PFSK-1 (cell line): Measurements from ENCODE around the gene CXCR4.

ENCODE experiments used
- POLR2AphosphoS5 ChIP-seq: IDR thresholded peaks from 2 replicates; pipeline ENCODE4 v1.6.1; 2012; ENCODE audit warnings: low read depth, mild to moderate bottlenecking, control low read depth, low read length, moderate library complexity
- TF ChIP-seq, protein P1 (sequence below), 2 experiments: IDR thresholded peaks; 2 replicates each; pipeline versions ENCODE4 v1.6.1 to v1.8.0; 2011 to 2012; ENCODE audit warnings: low read depth in 2 of 2, low read length in 2 of 2, control low read depth in 1 of 2, inconsistent platforms in 1 of 2, mild to moderate bottlenecking in 1 of 2, moderate library complexity in 1 of 2; ENCODE audit not compliant: insufficient read depth in 1 of 2

DNA sequence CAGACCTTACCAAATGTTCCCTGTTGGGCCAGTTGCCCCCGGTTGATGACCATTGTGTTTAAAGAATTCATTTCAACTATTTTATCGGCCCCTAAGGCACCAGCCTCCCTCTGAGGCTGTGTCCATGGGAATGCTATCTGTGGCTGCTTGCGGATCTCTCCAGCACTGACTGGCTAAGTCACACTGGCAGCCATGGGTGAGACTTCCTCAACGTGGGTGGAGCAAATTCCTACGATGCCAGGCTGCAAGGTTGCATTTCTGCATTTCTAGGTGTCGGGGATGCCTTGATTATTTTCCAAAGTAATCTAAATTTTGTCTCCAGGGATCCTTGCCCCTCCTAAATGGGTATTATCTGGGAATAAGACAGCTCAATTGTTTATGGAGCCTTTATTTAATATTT, 6.2 kb downstream of the CXCR4 start:
- TF ChIP-seq POLR2AphosphoS5 = no peak
- TF ChIP-seq, protein P1, sequence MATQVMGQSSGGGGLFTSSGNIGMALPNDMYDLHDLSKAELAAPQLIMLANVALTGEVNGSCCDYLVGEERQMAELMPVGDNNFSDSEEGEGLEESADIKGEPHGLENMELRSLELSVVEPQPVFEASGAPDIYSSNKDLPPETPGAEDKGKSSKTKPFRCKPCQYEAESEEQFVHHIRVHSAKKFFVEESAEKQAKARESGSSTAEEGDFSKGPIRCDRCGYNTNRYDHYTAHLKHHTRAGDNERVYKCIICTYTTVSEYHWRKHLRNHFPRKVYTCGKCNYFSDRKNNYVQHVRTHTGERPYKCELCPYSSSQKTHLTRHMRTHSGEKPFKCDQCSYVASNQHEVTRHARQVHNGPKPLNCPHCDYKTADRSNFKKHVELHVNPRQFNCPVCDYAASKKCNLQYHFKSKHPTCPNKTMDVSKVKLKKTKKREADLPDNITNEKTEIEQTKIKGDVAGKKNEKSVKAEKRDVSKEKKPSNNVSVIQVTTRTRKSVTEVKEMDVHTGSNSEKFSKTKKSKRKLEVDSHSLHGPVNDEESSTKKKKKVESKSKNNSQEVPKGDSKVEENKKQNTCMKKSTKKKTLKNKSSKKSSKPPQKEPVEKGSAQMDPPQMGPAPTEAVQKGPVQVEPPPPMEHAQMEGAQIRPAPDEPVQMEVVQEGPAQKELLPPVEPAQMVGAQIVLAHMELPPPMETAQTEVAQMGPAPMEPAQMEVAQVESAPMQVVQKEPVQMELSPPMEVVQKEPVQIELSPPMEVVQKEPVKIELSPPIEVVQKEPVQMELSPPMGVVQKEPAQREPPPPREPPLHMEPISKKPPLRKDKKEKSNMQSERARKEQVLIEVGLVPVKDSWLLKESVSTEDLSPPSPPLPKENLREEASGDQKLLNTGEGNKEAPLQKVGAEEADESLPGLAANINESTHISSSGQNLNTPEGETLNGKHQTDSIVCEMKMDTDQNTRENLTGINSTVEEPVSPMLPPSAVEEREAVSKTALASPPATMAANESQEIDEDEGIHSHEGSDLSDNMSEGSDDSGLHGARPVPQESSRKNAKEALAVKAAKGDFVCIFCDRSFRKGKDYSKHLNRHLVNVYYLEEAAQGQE (IDR thresholded peaks at IDR 0.05; ENCODE audit: insufficient read depth in 1 of 2, low read depth in 2 of 2, low read length in 2 of 2) = no peak
